TTC549 (cell line): ENCODE measurements around the gene C3orf52.

ENCODE experiments used
- FAIRE-seq: peaks from 2 replicates; lab custom pipeline; 2012; peaks lifted over from hg19 to GRCh38; lab: Jason Lieb, UNC

Gene C3orf52

GRCh38 chr3:112086875-112087524 is 811 bp downstream of the C3orf52 start:
- no peak for FAIRE-seq

- no peak for FAIRE-seq
Observed at GRCh38 chr3:112087746-112088145, 1.6 kb downstream of the C3orf52 start.

- no peak for FAIRE-seq
Observed at GRCh38 chr3:112088944-112089343, 2.8 kb downstream of the C3orf52 start.

GRCh38 chr3:112089956-112090886 is 4.0 kb downstream of the C3orf52 start:
- no peak for FAIRE-seq

DNA sequence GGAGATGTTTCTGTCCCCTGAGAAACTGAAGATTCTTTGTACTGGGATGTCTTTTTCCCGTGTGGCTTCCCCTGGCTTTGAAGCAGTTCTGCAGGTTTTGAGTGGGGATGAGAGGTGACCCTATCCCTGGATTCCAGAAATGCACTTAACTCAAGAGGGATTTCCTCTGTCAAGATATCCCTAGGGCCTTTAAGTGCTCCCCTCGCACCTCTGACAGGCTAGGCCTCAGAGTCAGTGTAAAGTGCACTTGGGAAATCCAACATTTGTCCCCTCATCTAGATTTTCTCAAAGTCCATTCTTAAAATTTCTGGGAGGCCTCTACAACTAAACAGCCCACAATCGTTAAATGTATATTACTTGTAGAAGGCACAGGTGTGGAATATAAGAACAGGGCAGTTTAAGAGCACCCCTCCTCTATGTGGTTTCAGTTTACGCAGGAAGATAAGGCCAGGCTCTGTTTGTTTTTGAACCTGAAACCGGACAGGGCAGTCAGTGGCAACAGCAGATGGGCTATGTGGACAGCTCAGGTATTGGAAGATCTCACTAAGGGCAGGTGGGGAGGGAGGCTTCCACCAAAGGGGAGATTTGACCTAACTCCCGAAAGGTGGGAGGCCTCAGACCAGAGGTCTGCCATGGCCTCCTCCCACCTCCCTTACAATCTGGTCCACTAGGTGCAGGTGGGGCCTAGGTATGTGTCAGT is 4.8 kb downstream of the C3orf52 start:
- FAIRE-seq = no peak

GRCh38 chr3:112092496-112093179 is 6.4 kb downstream of the C3orf52 start:
- FAIRE-seq = no peak

- FAIRE-seq = no peak
Observed at GRCh38 chr3:112093180-112093522, 7.0 kb downstream of the C3orf52 start.

DNA sequence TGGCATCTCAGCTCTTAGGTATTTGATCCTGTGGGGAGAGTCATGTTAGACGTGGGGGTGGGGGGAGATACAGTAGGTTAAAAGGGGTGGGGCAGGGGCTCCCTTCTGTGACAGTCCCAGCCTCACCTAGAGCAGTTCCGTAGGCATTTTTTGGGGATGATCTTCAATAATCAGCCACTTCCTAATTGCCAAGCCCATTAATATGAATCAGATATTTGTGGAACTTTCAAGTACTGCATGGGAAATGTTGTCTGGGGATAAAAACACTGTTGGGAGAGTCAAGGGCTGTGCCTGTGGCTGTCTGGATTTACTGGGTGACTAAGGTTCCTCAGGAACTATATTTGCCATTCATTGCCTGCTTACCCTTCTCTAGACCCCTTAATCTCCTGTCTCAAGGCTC is 9.5 kb downstream of the C3orf52 start:
- no peak for FAIRE-seq

DNA sequence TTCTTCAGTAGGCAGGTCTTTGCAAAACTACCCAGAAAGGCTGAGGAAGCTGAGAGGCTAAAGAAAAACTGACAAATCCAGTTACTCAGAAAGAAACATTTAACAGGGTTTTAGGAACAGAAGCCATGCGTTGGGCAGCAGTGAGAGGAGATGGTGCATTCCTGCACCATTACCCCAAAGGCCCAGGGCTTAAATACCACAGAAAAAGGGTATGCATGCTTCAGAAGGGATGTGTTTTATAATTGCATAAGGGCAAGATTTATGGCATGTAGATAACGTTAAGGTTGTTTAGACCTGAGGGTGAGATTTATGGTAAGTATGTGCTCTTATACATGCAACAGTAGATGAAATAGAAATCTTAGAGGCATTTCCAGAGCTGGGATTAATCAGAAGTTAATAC is 10.0 kb downstream of the C3orf52 start:
- no peak for FAIRE-seq

- FAIRE-seq = no peak
Observed at GRCh38 chr3:112097378-112097777, 11.2 kb downstream of the C3orf52 start.

DNA sequence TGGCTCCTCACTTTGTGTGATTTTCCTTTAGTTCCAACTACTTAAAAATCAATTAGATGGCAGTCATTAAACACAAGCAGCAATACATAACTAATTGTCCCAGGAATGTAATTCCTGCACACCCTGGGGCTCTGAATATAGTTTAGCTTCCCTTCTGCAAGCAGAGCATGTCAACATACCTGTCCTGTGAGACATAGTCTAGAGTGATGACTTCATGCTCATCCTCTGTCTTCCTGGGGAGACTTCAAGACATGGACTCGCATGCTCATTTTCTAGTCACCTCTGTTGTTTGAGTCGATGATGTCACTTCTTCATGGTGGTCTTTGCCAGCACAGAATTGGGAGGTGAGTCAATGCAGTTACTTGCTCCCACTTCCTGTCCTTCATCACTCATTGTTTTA is 15.7 kb downstream of the C3orf52 start:
- no peak for FAIRE-seq

DNA sequence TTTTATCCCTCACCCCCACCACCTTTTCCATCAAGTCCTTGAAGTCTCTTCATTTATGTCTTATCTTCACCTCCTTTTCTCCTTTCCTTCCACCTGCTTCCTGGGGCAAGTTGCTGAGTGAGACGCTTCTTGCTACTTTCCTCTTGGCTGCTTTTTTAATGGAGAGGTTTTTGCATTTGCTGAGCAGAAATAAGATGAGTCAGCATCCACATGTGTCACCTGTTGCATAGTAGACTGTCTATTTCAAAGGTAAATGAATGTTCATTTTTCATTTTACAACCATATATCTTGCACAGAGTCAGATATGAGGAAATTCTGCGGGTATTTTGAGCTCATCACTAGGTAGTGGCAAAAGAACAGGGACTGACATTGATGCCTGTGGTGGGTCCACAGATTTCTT is 18.6 kb downstream of the C3orf52 start:
- no peak for FAIRE-seq

DNA sequence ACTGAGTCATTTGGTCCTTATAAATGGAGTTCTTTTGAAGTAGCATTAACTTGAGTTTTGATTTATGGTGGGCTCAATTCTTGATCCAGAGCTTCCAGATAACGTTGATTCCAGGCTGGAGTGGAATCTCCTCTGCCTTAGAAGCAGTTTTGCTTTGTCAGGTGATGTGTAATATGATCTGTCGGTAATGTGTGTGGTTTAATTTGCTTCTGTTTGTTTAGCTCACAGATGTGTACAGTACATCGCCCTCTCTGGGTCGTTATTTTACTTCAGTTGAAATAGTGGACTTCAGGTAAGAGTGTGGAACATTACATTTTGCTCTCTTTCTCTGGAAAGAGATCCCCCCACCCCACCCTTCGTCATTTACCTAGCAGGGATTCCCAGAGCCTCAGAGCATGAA is 23.1 kb downstream of the C3orf52 start:
- no peak for FAIRE-seq

DNA sequence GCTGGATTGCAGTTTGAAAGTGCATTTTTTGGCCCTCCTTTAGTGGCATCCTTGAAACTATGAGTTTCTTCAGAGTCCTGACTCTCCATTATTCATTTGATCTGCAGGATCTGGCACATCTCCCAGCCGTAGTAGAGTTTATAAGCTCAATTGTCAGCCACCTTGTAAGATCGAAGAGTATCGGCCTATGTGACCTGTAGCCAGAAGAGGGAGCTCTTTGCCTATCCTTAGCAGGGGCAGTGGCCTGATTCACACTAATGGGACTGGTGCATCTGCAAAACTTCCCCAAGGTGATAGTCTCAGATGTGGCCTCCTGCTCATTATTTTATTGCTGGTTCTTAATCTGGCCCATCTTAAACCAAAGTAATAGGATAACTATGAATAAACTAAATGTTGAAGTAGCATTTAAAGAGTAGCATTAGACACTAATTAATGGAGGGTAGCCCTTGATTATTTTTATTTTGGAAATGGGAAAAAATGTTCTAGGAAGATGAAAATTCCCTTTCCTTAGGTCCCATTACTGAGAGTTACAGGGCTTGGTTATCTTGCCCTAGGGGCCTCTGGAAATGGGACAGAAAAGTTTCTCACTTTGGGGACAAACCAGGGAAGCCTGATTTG is 25.7 kb downstream of the C3orf52 start:
- no peak for FAIRE-seq

DNA sequence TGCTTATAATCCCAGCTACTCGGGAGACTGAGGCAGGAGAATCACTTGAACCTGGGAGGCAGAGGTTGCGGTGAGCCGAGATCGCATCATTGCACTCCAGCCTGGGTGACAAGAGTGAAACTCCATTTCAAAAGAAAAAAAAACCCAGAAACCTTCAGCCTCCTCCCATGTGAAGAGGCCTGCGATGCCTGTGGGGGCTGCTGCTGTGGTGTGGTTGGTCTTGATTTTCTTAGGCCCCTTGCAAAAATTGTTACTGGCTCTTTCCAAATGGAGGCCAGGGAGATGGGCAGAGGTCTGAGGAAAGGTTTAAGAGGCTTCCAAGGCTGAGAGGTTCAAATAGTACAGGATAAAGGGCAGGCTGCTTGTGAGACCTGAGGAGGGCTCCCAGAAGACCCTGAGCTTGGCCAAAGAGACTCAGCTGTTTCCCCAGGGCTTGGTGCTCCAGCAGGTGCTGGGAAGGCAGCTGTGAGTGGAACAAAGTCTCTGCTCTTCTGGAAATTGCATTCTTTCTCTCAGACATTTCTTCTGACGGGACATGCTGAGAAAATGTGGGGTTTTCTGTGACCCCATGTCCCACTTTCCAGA is 28.5 kb downstream of the C3orf52 start:
- FAIRE-seq = no peak

GRCh38 chr3:112115161-112115739 is 29.1 kb downstream of the C3orf52 start:
- FAIRE-seq = no peak

DNA sequence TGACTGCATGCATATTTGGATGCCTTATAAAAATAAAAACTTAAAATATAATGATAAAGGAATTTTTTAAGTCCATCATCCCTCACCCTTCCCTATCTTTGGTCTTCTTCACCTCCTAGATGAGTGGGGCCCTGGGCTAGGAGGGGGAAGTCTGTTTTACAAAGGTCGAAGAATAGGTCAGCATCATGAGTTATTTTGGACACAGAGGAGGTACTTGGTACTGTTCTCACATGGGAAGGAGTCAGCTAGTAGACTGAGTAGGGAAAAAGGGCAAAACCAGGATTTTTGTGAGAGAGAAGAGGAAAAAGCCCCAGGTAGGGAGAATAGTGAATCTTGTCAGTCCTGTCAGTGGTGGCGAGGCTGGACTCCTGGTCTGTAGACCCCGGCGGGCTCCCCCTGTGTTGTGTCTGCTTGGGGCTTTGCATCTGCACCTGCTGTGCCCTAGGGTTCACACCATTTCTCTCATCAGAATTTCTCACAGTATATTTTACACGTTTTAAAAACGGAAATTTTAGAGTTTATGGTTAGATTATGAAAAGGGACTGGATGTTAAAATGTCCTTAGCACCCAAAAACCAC is 29.7 kb downstream of the C3orf52 start:
- no peak for FAIRE-seq

DNA sequence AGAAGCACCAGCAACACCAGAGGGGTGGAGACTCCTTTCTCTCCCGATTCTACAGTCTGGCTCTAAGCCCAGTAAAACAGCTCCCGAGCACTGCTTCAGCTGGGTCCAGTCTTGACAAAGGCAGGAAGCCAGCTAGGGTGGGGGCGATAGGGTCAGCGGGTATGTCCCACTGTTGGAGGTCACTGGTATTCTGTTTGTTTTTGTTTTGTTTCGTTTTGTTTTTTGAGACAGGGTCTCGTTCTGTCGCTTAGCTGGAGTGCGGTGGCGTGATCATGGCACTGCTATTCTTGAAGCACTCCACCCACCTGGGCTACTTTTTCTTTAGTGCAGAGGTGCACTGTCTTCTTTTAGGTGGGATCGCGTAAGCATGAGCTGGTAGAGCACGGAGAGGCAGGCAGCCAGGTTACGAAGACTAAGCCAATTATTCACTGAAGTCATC is 30.6 kb downstream of the C3orf52 start:
- FAIRE-seq = no peak

DNA sequence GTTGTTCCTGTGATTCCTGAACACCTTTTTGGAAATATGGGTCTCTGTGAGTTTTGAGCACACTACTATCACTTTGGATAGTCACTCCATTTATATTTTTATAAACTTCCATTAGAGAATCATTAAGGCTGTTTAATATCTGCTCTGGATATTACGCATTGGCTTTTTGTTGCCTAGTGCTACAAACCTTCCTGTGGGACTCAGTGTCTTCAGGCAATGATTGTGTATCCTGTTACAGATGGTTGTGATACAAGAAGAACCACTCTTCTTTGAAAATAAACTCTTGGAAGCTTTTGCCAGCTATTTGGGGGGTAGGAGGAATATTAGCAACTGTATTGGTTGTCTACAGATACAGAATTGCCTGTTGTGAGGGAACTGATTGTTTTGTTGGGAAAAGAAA is 31.2 kb downstream of the C3orf52 start:
- no peak for FAIRE-seq

DNA sequence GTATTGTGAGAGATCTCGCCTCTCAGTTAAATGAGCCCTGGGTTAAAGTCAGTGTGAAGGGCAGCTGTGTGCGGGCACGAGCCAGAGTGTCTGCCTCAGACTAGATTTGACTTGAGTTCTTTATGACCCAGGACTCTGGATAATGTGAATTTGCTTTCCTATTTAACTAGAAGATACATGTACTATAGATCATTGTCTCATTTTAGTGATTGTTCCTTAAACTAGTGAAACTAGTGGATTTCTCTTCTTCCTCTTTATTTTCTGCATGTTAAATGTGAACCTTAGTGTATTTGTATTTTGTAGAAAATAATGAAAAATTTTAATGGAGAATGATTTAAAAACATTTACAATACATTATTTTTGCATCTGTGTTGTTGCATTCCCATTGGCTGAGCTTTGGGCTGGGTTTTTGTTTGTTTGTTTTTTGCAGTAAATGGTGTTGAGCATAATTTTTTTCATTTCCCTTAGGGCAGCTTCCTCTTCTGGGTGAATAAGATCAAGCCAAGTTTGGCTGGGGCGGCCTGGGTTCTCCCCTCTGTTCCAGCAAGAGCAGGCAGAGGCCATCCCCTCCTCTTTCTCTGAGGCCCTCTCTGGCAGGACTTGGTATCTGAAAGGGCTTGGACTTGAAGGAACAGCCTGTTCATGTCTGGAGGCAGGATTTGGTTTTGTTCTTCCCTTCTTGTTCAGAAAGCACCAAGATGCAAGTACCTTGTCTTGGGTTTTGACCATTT is 31.8 kb downstream of the C3orf52 start:
- no peak for FAIRE-seq
